GM18498 (cell line): ENCODE measurements around the gene YY1AP1.
"Not testable (repeated sequence)": the region's sequence is repeated elsewhere in the genome, so short reads cannot be mapped to it uniquely, and the experiment has no call there.

ENCODE experiments used
- ATAC-seq: cut with Tn5 transposase; IDR thresholded peaks from one replicate; pipeline ENCODE4 v1.9.1; 2021; ENCODE audit warnings: mild to moderate bottlenecking, moderate library complexity; ENCODE audit not compliant: unreplicated experiment

YY1AP1 gene

DNA sequence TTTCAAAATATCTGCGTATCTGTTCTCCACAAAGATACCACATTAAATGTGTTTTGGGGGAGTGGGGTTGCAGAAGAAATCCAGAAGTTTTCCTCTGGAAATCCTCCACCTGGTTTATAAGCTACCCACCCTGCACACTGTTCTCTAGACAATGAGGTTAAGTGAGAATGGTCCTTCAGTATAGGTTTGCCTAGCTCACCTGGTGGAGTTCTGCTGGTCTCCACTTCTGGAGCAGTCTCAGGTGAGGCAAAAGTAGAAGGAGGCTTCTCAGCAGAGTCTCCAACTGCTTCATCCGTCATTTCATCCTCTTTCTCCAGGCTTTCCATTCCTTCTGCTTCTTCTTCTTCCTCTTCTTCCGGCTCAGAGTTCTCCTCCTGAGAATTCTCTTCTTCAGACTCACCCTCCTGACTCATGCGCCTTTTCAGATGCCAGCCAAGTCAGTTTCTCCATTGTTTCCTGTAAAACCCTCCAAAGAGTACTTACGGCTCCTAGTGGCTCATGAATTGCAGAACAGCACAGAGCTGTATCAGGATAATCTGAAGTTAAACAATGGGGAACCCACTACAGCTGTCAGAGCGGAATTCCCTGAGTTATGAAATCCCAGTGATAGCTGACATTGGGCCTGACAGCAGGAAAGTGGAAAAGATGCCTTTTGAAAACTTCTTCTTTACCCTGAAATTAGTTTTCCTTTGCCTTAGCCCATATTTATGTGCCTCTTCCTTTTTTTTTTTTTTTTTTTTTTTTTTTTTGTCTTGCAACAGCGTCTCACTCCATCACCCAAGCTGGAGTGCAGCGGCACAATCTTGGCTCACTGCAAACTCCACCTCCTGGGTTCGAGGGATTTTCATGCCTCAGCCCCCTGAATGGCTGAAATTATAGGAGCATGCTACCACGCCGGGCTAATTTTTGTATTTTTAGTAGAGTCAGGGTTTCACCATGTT is 40.1 kb downstream of the YY1AP1 start:
- no peak for ATAC-seq

DNA sequence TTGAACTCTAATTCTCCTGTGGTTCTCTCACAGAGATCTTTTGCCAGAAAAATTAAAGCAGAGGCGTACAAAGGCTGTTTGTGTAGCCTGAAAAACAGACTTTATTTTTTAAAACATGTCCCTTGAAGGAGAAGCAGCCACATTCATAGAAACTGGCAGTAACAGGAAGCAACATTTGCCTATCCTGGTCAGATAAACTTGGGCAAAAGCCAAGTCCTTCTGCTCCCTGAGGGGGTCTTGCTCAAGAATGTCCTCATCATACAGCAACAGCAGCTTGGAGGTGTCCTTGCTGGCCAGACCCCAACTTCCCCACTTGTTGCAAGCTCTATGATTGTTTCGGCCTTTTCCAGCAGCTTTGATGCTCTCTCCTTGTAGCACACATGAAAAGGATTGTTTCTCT is 42.3 kb downstream of the YY1AP1 start:
- ATAC-seq, result no peak

DNA sequence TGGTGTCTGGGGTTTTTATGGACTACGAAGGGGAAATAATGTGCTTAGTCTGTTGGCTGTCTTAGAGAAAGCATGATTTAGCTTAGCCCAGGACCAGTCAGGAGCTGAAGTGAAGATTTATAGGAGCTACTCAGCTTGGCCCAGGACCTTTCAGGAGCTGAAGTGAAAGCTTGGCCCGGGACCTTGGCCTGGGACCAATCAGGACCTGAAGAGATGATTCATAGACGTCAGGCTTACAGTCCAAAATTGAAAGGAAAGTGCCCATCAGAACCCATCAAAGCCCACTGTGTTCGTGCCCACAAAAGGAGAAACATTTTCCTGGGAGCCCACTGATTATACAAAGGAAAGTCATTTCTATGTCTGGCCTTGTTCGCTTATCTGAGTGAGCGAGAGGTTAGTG is 42.9 kb downstream of the YY1AP1 start:
- no peak for ATAC-seq

DNA sequence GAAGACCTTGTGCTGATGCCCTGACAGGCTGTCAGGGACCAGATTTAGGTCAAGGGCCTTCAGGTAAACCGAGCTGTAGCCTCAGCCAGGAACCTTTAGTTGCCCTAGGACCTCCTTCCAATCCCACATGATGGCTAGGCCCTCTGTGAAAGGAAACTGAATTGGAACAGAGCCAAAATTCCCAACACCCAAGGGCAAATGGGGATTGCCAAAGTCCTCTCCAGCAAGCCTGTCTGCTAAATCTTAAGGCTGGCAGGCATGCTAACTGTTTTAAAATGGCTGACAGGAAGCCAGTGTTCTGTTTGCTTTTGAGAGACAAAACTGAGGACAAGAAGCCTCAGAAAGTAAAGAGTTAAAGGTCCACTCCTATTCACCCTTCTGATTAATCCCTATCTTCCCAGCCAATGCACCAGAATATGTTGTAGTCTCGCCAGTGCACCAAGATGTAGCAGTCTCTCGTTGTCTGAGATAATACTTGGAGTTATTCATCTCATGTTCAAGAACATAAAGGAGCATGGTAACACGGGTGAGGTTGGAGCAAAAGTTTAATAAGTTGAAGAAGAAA is 43.5 kb downstream of the YY1AP1 start:
- ATAC-seq, result no peak

DNA sequence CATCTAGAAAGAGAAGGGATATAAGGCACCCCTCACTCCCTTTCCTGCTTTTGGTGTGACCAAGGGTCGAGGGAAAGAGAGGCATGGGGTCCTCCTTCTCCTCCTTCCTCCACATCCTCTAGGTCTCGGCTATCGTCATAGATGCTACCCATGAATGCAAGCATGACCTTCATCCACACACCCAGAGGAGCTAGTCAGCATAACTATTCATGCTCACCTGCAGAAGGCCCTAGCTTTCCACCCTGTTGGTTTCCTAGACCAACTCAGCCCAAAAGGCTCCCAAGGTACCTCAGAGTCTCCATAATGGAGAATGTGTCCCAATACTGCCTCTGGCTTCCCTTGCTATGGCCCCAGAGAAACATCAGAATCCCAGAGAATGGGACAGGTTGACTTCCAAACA is 45.3 kb downstream of the YY1AP1 start:
- no peak for ATAC-seq

DNA sequence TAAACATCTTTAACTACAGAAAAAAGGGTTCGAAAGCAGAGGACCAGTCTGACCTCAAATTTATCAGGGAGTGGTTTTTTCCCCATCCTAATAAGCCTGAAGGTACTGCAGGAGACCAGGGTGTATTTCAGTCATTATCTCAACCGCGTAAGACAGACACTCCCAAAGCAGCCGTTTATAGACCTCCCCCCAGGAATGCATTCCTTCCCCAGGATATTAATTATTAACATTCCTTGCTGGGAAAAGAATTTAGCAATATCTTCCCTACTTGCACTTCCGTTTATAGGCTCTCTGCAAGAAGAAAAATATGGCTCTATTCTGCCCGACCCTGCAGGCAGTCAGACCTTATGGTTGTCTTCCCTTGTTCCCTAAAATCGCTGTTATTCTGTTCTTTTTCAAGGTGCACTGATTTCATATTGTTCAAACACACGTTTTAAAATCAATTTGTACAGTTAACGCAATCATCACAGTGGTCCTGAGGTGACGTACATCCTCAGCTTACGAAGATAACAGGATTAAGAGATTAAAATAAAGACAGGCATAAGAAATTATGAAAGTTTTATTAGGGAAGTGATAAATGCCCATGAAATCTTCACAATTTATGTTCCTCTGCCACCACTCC is 45.9 kb downstream of the YY1AP1 start:
- not testable (repeated sequence) for ATAC-seq

DNA sequence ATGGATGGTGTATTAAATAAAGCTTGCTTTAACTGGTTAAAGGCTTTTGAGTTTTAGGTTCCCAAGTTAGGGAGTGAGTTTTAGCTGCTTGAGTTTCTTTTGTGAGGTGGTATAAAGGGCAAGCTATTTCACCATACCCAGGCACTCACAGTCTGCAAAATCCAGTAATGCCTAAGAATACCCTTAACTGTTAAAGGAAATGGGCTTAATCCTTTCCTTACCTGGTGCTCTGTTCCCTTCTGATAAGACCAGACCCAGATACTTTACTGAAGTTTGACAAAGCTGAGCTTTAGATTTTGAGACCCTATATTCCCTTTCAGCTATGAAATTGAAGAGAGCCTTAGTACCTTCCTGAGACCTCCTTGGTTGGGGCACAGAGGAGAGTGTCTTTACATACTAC is 48.2 kb downstream of the YY1AP1 start:
- no peak for ATAC-seq

DNA sequence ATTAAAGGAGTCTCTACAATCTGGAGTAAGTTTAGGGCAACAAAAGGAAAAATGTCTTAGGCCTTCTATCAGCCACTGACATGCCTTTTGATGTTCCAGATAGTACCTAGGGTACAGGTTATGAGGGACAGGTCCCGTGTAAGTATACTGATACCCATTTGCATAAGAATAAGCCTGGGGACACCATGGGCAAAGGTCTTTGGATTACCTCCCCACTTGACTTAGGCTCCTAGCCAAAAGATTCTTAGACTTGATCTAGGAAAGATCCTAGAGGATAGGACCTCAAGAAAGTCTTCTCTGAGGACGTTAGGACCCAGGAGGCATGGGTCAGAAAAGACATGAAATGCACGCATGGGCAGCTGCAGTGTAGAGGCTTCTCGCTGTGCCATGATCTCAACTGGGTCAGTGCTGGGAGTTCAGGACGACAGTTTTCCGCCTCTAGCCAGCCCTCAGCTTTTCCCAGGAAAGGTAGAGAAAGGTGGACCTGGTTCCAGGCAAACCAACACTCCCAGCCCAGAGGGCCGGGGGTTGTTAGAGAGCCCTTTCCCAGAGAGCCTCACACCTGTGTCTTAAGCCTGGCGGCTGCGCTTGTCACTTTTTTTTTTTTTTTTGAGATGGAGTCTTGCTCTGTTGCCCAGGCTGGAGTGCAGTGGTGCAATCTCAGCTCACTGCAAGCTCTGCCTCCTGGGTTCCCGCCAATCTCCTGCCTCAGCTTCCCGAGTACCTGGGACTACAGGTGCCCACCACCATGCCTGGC is 52.0 kb downstream of the YY1AP1 start:
- ATAC-seq, result no peak

DNA sequence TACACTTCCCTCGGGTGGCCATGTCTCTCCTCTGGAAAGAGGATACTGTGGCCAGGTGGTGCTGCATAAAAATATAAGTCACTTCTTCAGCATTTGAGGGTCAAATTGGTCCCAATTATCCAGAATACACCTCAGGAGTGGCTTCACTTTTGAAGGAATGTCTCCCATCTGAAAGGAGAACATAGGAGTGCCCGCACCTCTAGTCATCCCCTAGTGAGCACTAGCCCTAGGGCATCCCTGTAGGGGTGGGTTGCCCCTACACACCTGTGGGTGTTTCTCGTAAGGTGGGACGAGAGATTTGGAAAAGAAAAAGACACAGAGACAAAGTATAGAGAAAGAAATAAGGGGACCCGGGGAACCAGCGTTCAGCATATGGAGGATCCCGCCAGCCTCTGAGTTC is 62.1 kb downstream of the YY1AP1 start:
- not testable (repeated sequence) for ATAC-seq

DNA sequence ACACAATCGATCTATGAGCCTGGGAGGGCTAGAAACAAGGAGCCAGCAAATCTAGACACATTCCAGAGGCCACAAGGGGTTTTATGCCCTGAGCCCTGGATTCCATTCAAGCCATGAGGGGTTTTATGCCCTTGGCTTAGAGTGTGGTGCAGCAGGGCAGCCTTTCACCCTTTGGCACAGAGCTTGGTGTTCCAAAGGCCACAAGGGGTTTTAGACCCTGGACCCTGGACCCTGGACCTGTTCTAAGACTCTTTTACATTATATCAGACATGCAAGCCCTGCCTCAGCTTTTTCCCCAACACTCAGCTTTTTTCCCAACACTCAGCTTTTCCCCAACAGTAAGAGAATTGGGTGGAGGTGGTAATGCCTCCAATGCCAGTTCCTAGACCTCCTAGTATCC is 65.2 kb downstream of the YY1AP1 start:
- no peak for ATAC-seq

DNA sequence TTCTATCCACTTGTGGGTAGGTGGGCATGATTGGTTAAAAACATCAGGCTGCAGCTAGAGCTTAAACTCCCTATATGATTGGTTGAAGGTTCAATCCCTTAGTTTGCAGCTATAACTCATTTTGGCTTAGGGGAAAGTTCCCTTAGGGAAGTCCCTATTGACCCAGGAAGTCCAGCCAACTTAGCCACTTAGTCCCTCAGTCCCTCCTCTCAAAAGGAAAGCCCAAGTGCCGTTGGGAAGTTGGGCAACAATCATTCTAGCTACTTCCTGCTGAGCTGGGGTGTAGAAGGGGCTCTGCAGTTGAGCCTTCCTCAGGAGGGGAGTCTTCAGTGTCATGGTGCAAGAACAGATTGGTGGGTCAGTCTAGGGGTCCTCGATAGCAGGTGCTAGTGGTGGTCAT is 66.4 kb downstream of the YY1AP1 start:
- ATAC-seq, result no peak

DNA sequence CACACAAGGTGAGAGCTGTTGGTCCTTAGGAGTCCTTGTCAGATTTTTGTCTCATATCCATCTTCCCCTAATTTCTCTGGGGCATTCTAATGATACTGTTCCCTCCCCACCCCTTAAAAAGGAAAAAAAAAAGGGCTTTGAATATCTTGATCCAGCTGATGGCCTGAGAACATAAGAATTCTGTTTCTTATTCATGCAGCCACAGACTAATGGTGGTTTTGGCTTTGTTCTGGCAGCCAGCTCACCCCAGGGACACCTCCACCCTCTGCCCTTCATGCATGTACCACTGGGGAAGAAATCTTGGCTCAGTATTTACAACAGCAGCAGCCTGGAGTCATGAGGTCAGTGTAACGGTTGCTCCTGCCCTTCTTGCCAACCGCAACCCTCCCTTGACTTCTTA is 75.3 kb downstream of the YY1AP1 start:
- ATAC-seq, result not testable (repeated sequence)

DNA sequence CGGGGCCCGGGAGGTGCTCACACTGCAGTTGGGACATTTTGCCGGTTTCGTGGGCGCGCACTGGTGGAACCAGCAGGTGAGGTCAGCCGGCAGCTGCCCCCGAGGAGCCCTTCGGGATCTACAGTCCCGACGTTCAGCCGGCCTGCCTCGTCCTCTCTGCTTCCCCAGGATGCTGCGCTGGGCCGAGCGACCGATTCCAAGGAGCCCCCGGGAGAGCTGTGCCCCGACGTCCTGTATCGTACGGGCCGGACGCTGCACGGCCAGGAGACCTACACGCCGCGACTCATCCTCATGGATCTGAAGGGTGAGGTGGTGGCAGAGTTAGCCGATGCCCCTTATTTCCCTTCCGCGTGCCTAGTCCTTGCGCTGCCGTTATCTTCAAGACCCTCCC is 78.3 kb downstream of the YY1AP1 start:
- peak; percentile 30 for ATAC-seq

DNA sequence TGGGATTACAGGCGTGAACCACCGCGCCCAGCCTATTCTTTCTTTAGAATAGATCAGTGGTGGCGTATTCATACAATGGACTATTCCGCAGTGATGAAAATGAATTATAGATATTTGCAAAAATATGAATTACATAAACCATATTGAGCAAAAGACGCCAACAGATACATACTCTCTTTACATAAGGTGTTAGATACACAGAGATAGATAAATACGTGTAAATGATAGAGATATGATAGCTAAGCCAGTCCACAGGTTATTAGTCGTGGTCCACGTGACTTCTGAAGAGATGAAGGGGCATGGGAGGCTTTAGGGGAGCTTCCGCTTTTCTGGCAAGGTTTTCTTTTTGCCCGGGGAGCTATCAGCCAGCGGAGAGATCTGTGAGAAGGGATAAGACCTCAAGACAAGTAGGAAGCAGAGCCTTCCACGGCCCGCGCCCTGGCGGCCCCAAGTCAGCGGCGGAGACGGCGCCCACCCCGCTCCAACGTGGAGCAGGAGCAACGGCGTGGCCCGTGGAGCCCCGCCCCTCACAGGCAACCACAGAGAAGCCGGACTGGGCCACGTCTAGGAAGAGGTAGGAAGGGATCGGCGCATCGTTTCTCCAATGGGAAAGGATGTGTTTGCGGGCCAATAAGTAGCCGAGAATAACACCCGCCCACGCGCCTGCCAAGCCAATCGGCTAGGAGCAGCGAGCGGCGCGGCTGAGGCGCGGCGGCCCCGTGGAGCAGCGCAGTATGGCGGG is 78.9 kb downstream of the YY1AP1 start, which contains the start of gene MSTO1:
Gene MSTO1, plus strand, starts transcription at position 704 of the 742 bp plus-strand sequence. Its CDS starts 31 bp downstream, at position 735.
- ATAC-seq, result peak; percentile 95
